ENCODE measurements around the gene TPPP3.
"Not testable (repeated sequence)": the region's sequence is repeated elsewhere in the genome, so short reads cannot be mapped to it uniquely, and the experiment has no call there.

The TPPP3 gene

GRCh38 chr16:67378642-67379041 is 14.7 kb downstream of the TPPP3 start:
- TF ChIP-seq CTCF (IDR thresholded peaks at IDR 0.05; ENCODE audit: insufficient read depth, low read length) (no peak), SPI1 (IDR thresholded peaks at IDR 0.05; ENCODE audit: borderline replicate concordance, low read depth) (no peak), REST (IDR thresholded peaks at IDR 0.05; ENCODE audit: insufficient replicate concordance, low read depth) (no peak), GABPA (IDR thresholded peaks at IDR 0.05; ENCODE audit: low read depth) (no peak), POLR2AphosphoS5 (IDR thresholded peaks at IDR 0.05; ENCODE audit: low read depth) (no peak)
- no peaks in the 10 kb centered on the region for H3K27me3 ChIP-seq (ENCODE audit: insufficient read depth, poor library complexity, severe bottlenecking)
- no peak for DNase-seq (ENCODE audit: low read depth in 1 of 2, low spot score in 1 of 2)
- H3K4me3 ChIP-seq (replicated peaks; ENCODE audit: insufficient read depth, low read length), result no peak overlapping the region
- no peak overlapping the region for H3K27ac ChIP-seq (replicated peaks)

GRCh38 chr16:67376012-67376411 is 17.3 kb downstream of the TPPP3 start:
- not testable (repeated sequence) for H3K4me3 ChIP-seq (replicated peaks; ENCODE audit: insufficient read depth, low read length); H3K27ac ChIP-seq (replicated peaks); DNase-seq (ENCODE audit: low read depth in 1 of 2, low spot score in 1 of 2); H3K27me3 ChIP-seq (ENCODE audit: insufficient read depth, poor library complexity, severe bottlenecking)

GRCh38 chr16:67372664-67373063 is 20.6 kb downstream of the TPPP3 start:
- H3K4me3 ChIP-seq (replicated peaks; ENCODE audit: insufficient read depth, low read length), result no peak overlapping the region
- H3K27ac ChIP-seq (replicated peaks), result no peak overlapping the region
- peak in 1 of 2 experiments; percentile 17 for DNase-seq (ENCODE audit: low read depth in 1 of 2, low spot score in 1 of 2)
- no peak for TF ChIP-seq SPI1 (IDR thresholded peaks at IDR 0.05; ENCODE audit: borderline replicate concordance, low read depth)
- TF ChIP-seq REST (IDR thresholded peaks at IDR 0.05; ENCODE audit: insufficient replicate concordance, low read depth), result no peak
- TF ChIP-seq CTCF (IDR thresholded peaks at IDR 0.05; ENCODE audit: insufficient read depth, low read length), result peak; percentile 5
- no peaks in the 10 kb centered on the region for H3K27me3 ChIP-seq (ENCODE audit: insufficient read depth, poor library complexity, severe bottlenecking)

GRCh38 chr16:67370661-67371060 is 22.6 kb downstream of the TPPP3 start:
- no peak overlapping the region for H3K27ac ChIP-seq (replicated peaks)
- no peak for DNase-seq (ENCODE audit: low read depth in 1 of 2, low spot score in 1 of 2)
- no peak overlapping the region for H3K4me3 ChIP-seq (replicated peaks; ENCODE audit: insufficient read depth, low read length)
- TF ChIP-seq GABPA (IDR thresholded peaks at IDR 0.05; ENCODE audit: low read depth) (no peak), SPI1 (IDR thresholded peaks at IDR 0.05; ENCODE audit: borderline replicate concordance, low read depth) (no peak), CTCF (IDR thresholded peaks at IDR 0.05; ENCODE audit: insufficient read depth, low read length) (no peak), REST (IDR thresholded peaks at IDR 0.05; ENCODE audit: insufficient replicate concordance, low read depth) (no peak)
- no peaks in the 10 kb centered on the region for H3K27me3 ChIP-seq (ENCODE audit: insufficient read depth, poor library complexity, severe bottlenecking)

Measured in HL-60 (cell line).